HK-2 (cell line): ENCODE data around the gene MRPL54.
A peak's percentile ranks its signal among the peaks of the same experiment; 100 is the strongest.

ENCODE experiments used
- DNase-seq: peaks from one replicate; pipeline ENCODE4 v3.0.0-alpha.2; 2018; ENCODE audit not compliant: unreplicated experiment

The MRPL54 gene

GRCh38 chr19:3769494-3769893, 7.0 kb downstream of the MRPL54 start:
- DNase-seq, result no peak

DNA sequence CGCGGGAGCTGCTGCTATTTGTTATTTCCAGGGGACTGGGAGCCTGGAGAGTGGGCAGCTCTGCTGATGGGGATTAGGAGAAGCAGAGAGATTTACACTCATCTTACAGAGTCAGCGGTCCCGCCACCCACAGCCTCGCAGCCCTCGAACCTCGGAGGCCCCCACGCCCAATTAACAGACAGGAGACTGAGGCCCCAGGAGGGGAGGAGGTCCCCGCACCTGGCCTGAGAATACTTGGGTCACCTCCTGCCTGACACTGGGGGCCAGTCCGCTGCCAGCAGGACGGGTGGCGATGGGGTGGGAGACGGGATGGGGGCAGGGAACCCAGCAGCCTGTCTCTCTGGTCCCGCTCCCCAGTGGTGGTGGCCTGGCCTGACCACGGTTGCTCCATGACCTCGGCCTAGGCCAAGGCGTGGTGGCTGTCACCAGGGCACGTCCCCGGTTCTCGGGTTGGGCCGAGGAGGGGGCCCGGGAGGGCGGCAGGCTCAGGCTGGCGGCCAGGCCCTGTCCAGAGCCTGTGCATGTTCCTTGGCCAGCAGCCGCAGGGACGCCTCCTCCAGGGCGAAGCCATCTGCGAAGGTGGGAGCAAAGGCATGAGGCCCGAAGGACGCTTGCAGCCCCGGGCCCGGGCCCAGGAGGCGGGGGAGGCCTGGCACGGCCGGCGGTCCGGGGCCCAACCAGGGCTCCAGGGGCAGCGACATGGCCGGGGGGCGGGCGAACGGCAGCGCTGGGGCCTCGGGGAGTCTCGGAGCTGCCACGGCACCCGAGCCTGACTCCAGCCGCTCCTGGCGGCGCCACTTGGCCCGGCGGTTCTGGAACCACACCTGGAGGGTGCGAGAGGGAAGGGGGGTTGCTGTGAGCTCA, 7.9 kb downstream of the MRPL54 start:
- DNase-seq, result no peak

- no peak for DNase-seq
These were observed 8.8 kb downstream of the MRPL54 start for GRCh38 chr19:3771000-3771905.

GRCh38 chr19:3771906-3772455, 9.5 kb downstream of the MRPL54 start, which contains the start of gene RAX2:
Gene RAX2 (minus strand): TSS chr19:3772228. CDS start chr19:3771742, 486 bp downstream.
- no peak for DNase-seq

DNA sequence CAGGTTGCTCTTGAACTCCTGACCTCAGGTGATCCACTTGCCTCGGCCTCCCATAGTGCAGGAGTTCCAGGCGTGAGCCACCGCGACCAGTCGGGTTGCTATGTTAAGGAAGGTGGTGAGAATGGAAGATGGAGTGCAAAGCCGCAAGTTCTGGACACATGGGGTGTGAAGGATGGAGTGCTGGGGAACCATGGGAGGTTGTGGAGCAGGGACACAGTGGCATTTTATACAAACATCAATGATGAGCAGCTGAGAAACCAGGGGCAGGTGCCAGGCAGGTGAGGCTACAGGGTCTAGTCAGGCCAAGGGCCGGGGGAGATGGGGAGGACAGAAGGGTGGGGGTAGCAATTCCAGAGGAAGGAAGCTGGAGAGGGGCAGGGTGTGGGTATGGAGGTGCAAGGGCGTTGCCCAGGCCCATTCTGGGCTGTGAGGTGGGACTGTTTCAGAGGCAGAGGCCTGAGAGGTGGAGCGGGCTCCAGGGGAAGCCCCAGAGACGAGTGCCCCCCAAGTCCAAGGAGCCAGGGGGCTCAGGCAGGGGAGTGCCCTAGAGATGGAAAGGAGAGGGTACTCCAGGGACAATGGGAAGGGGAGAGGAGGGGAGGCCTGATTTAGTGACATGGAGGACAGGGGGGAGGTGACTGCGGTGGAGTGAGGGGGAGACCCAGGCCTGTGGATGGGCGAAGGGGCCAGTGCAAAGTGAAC, 11.5 kb downstream of the MRPL54 start:
- no peak for DNase-seq

DNA sequence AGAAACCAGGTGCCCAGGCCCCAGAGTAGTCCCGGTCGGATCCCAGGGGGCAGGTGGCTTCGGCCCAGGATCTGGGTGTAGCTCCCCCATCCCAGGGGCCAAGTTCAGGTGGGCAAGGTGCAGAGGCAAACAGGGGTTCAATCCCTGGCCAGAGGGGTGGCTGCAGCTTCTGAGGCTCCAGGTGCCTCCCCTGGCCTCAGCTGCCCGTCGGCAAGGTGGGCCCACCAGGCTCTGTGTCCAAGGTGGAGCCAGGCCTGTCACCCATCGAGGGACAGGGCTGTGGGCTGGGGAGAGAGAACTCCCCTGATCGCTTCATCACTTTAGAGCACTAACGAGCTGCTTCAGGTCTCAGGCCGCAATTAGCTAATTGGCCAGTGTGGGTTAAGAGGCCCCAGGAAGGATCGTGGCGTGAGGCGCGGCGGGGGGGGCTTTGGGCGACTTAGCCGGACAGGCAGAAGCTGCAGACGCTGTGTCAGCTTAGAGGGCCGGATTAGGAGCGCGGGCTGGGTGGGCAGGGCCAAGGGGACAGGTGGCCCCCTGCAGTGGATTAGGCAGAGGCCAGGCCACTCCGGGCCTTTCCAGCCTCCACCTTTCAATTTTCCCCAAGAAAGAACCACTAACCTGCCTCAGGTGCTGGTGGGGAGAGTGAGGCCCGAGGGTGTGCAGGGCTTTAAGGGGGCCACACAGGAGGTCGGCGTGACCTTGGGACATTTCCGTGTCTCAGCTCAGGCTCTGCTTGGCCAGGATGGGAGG, 12.3 kb downstream of the MRPL54 start:
- DNase-seq, result no peak

DNA sequence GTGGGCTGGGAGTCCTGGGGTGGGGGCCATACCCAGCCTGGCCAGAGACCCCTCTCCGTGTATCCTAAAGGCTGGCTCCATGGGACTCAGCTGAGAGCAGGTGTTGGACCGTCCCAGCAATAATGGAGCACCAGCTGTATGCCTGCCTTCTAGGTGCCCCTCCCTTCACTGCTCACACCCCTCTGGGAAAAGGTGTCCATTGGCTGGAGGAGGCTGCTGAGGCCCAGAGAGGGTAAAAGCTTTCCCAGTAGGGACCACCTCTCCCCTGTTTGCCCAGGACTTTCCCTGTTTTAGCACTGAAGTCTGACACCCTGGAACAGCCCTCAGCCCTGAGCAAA, 12.9 kb downstream of the MRPL54 start:
- no peak for DNase-seq

DNA sequence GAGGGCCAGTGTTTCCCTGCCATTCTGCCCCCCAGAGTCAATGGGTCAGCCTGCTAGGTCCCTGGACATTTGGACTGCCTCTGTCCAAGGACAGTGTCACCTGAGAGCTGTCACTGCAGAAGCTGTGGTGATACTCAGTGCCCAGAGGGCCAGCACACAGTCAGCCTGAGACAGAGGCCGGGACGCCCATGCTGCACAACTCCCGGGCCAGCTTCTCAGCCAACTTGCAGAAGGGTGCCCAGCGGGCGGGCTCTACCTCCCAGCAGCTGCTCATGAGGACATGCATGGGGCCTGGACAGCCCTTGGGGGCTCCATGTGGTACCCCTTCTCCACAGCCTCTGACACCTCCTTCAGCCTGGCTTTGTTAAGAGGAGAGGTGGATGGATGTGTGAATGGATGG, 13.3 kb downstream of the MRPL54 start:
- no peak for DNase-seq

DNA sequence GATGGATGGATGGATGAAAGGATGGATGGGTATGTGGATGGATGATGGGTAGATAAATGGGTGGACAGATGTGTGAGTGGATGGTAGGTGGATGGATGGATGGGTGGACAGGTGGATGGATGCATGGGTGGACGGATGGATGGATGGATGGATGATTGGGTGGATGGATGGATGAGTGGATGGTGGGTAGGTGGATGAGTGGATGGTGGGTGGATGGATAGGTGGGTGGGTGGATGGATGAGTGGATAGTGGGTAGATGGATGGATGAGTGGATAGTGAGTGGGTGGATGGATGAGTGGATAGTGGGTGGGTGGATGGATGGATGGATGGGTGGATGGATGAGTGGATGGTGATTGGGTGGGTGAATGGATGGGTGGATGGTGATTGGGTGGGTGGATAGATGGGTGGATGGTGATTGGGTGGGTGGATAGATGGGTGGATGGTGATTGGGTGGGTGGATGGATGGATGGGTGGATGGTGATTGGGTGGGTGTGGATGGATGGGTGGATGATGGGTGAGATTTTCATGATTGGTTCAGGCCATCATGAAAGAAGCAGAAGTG, 14.1 kb downstream of the MRPL54 start:
- DNase-seq, result no peak

DNA sequence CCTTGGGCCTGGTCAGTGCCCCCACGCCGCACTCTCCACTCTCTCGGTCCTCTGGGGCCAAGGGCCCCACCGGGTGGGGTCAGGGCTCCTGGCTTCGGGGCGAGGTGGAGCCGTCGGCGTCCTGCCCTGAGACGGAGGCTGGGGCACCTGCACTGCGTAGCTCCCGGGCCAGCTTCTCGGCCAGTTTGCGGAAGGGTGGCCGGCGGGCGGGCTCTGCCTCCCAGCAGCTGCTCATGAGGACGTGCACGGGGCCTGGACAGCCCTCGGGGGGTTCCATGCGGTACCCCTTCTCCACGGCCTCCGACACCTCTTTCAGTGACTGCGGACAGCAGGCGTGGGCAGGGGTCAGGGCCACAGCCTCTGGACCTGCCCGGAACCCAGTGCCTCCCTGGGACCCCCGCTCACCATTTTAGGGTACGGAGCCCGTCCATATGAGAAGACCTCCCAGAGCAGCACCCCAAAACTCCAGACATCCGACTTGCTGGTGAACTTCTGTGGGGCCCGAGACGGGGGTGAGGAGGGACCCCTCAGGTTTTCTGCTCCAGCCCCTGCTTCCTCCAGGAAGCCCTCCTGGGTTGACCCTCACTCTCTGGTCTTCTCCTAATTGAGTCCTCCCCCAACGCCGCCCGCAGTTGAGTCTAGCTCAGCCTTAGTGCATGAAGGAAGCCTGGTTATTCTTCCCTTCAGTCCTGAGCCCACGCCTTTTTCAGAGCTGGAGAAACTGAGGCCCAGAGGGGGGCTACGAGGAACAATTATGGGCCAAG, 15.8 kb downstream of the MRPL54 start:
- no peak for DNase-seq

DNA sequence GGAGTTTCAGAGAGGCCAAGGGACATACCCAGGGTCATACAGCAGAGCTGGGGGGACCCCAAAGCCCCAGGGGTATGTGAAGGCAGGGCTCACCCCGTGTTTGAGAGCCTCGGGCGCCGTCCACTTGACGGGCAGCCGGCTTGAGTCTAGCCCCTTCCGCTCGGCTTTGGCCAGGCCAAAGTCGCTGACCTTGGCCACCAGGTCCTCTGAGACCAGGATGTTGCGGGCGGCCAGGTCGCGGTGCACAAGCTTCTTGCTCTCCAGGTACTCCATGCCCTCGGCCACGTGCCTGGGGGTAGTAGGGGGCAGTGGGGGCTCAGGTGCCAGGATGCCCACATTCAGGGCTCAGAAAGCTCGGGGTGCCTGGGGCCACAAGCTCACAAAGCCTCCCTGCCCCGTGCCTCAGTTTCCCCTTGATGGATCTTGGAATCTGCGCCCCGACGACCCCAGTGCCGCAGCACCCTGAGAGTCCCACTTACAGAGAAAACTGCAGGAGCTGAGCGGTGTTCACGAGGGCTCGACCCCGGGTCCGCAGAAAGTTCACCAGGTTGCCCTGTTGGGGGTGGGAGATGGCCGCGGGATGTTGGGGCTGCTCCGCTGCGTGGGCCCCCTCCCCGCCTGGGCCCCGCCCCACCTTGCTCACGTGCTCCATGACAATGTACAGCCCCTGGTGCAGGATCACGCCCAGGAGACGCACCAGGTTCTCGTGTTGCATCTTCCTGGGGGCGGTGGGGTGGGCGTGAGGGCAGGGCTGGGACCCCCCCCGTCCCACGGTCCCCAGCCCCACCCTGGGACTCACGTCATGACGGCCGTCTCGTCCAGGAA, 16.6 kb downstream of the MRPL54 start:
- no peak for DNase-seq

DNA sequence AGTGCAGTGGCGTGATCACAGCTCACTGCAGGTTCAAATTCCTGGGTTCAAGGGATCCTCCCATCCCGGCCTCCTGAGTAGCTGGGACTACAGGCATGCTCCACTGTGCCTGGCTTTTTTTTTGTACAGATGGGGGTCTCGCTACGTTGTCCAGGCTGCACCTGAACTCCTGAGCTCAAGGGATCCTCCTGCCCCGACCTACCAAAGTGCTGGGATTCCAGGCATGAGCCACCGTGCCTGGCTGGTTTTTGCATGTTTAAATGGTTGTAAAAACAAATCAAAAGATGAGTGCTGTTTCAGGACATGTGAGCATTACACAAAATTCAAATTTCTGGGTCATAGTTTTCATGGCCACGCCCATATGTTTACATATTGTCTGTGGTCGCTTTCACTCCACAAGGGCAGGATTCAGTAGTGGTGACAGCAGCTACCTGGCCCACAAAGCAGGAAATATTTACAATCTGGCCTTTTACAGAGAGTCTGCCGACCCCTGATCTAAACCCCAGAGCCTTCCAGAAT, 18.4 kb downstream of the MRPL54 start:
- DNase-seq, result no peak

GRCh38 chr19:3781603-3782002, 19.1 kb downstream of the MRPL54 start:
- DNase-seq, result no peak

- no peak for DNase-seq
These were observed 19.8 kb downstream of the MRPL54 start for GRCh38 chr19:3782330-3782729.

- no peak for DNase-seq
These were observed 20.4 kb downstream of the MRPL54 start for GRCh38 chr19:3782903-3783302.

DNA sequence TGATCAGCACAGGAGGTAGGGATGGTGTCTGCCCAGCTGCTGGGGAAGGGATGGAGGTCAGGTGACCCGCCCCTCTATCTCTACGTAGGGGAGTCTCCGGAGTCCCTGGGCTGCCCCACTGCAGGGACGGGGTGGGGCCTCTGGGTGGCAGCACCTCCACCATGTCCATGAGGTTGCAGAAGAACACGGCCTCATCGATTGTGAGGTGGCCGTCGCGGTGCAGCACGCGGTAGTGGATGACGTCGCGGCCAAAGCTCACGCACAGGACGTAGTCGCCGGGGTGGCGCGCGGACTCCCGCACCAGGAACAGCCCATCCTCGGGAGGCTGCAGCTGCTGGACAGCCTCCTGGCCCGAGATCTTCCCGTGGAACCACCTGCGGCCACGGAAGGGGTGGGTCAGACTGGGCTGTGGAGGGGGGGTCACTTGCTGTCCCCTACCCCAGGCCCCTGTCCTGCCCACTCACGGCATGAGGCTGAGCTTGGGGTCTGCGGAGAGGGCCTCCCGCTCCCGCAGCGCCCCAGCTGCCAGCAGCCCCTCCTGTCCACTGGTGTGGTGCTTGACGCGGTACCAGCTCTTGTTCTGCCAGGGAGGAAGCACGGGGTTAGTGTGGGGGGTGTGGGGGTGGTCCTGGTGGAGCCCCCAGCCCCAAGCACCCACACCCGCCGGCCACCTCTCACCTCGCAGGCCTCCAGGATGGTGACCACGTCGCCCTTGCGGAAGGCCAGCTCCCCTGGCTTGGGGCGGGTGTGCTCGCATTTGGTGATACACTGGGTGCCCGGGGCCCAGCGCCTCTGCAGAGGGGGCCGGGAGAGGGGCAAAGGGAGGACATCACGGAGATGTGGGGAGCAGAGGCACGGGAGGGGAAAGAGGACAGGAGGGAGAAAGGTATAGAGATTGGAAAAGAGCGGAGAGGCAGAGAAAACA, 21.4 kb downstream of the MRPL54 start:
- DNase-seq, result no peak

- DNase-seq, result peak; percentile 70
These were observed 22.3 kb downstream of the MRPL54 start for GRCh38 chr19:3784607-3785450.
